H9 (cell line): ENCODE results near the gene MEGF10. TPM values are rescaled to one million over a fixed set of nuclear protein-coding genes. Genes with fewer than 3 reads are reported as not detected.

Source experiments
- DNase-seq: peaks from one replicate; pipeline ENCODE4 v3.0.0-alpha.2; 2017
- H2AFZ ChIP-seq: one replicate; pipeline ENCODE4 v1.6.1; 2013; ENCODE audit warnings: mild to moderate bottlenecking, low read length, control low read depth, moderate library complexity
- H2AK5ac ChIP-seq: 2 replicates; pipeline ENCODE4 v1.6.1; 2013; ENCODE audit warnings: low read length, control low read depth, mixed read lengths; ENCODE audit not compliant: insufficient read length
- H2BK120ac ChIP-seq: one replicate; pipeline ENCODE4 v1.6.1; 2013; ENCODE audit warnings: low read depth, mild to moderate bottlenecking, low read length, control low read depth, inconsistent platforms; ENCODE audit not compliant: poor library complexity, severe bottlenecking
- H2BK12ac ChIP-seq: 2 replicates; pipeline ENCODE4 v1.6.1; 2013; ENCODE audit warnings: low read length, control low read depth, mixed read lengths, low read depth; ENCODE audit not compliant: insufficient read length
- H2BK15ac ChIP-seq: 2 replicates; pipeline ENCODE4 v1.6.1; 2013; ENCODE audit warnings: low read depth, low read length, control low read depth
- H2BK20ac ChIP-seq: one replicate; pipeline ENCODE4 v1.6.1; 2013; ENCODE audit warnings: low read depth, mild to moderate bottlenecking, low read length, control low read depth, inconsistent platforms; ENCODE audit not compliant: poor library complexity, severe bottlenecking
- H2BK5ac ChIP-seq: 2 replicates; pipeline ENCODE4 v1.6.1; 2013; ENCODE audit warnings: low read length, control low read depth, mixed read lengths; ENCODE audit not compliant: insufficient read length
- H3K14ac ChIP-seq: 2 replicates; pipeline ENCODE4 v1.6.1; 2013; ENCODE audit warnings: low read length, control low read depth; ENCODE audit not compliant: insufficient read depth
- H3K18ac ChIP-seq: 2 replicates; pipeline ENCODE4 v1.6.1; 2013; ENCODE audit warnings: low read depth, mild to moderate bottlenecking, mixed read lengths, low read length, control low read depth; ENCODE audit not compliant: insufficient read length
- H3K23ac ChIP-seq: 2 replicates; pipeline ENCODE4 v1.6.1; 2013; ENCODE audit warnings: low read length, control low read depth, mixed read lengths, low read depth; ENCODE audit not compliant: insufficient read length
- H3K23me2 ChIP-seq: 2 replicates; pipeline ENCODE4 v1.6.1; 2013; ENCODE audit warnings: low read depth, mild to moderate bottlenecking, mixed read lengths, low read length, control low read depth; ENCODE audit not compliant: insufficient read length, poor library complexity, severe bottlenecking
- H3K27ac ChIP-seq: 2 replicates; pipeline ENCODE4 v1.5.1; 2013; ENCODE audit warnings: low read length, control low read depth, mixed read lengths, low read depth; ENCODE audit not compliant: insufficient read length
- H3K27me3 ChIP-seq: 2 replicates; pipeline ENCODE4 v1.6.1; 2013; ENCODE audit warnings: low read length, control low read depth, inconsistent platforms; ENCODE audit not compliant: insufficient read depth
- H3K4ac ChIP-seq: 2 replicates; pipeline ENCODE4 v1.6.1; 2013; ENCODE audit warnings: low read depth, mild to moderate bottlenecking, control low read depth, inconsistent platforms, low read length, moderate library complexity
- H3K4me1 ChIP-seq: 2 replicates; pipeline ENCODE4 v1.6.1; 2013; ENCODE audit warnings: low read length, control low read depth, inconsistent platforms; ENCODE audit not compliant: insufficient read depth
- H3K4me2 ChIP-seq: 2 replicates; pipeline ENCODE4 v1.6.1; 2013; ENCODE audit warnings: low read length, control low read depth, mixed read lengths; ENCODE audit not compliant: insufficient read length, insufficient read depth
- H3K56ac ChIP-seq: 2 replicates; pipeline ENCODE4 v1.6.1; 2013; ENCODE audit warnings: low read depth, mild to moderate bottlenecking, mixed read lengths, low read length, control low read depth; ENCODE audit not compliant: insufficient read length
- H3K79me1 ChIP-seq: 2 replicates; pipeline ENCODE4 v1.6.1; 2013; ENCODE audit warnings: low read depth, mild to moderate bottlenecking, moderate library complexity, low read length, control low read depth, inconsistent platforms; ENCODE audit not compliant: insufficient read depth, poor library complexity, severe bottlenecking
- H3K79me2 ChIP-seq: 2 replicates; pipeline ENCODE4 v1.6.1; 2013; ENCODE audit warnings: low read length, control low read depth, inconsistent platforms; ENCODE audit not compliant: insufficient read depth
- H3K9ac ChIP-seq: 2 replicates; pipeline ENCODE4 v1.6.1; 2013; ENCODE audit warnings: low read length, control low read depth, mixed read lengths; ENCODE audit not compliant: insufficient read length; ENCODE audit errors: extremely low read depth
- H3K9me3 ChIP-seq: one replicate; pipeline ENCODE4 v1.6.1; 2013; ENCODE audit warnings: low read depth, low read length, inconsistent platforms; ENCODE audit not compliant: control insufficient read depth
- H3T11ph ChIP-seq: one replicate; pipeline ENCODE4 v1.6.1; 2013; ENCODE audit warnings: mild to moderate bottlenecking, low read length, control low read depth, inconsistent platforms
- H4K20me1 ChIP-seq: one replicate; pipeline ENCODE4 v1.6.1; 2013; ENCODE audit not compliant: control insufficient read depth, insufficient read length, insufficient read depth
- H4K5ac ChIP-seq: 2 replicates; pipeline ENCODE4 v1.6.1; 2013; ENCODE audit warnings: low read depth, mild to moderate bottlenecking, mixed read lengths, low read length, control low read depth; ENCODE audit not compliant: insufficient read length
- H4K8ac ChIP-seq: replicated peaks from 2 replicates; pipeline ENCODE4 v1.6.1; 2013; ENCODE audit warnings: low read length, control low read depth, mixed read lengths, low read depth; ENCODE audit not compliant: insufficient read length
- H4K91ac ChIP-seq: 2 replicates; pipeline ENCODE4 v1.6.1; 2013; ENCODE audit warnings: low read depth, mild to moderate bottlenecking, moderate library complexity, mixed read lengths, low read length, control low read depth; ENCODE audit not compliant: insufficient read length
- H3K27ac Mint-ChIP-seq, 3 experiments: 2 replicates in 2 of 3; 3 replicates in 1 of 3; pipeline ENCODE4 v1.8.0; 2020 to 2021; ENCODE audit warnings: mixed read lengths in 3 of 3, mild to moderate bottlenecking in 1 of 3, moderate library complexity in 1 of 3
- H3K27me3 Mint-ChIP-seq: 2 replicates; pipeline ENCODE4 v1.8.0; 2021; ENCODE audit warnings: low read depth, mild to moderate bottlenecking, moderate library complexity, mixed read lengths
- H3K36me3 Mint-ChIP-seq, 3 experiments: 2 replicates in 2 of 3; 3 replicates in 1 of 3; pipeline ENCODE4 v1.8.0; 2020 to 2021; ENCODE audit warnings: low read depth in 3 of 3, mixed read lengths in 3 of 3; ENCODE audit not compliant: insufficient read depth in 1 of 3
- H3K4me1 Mint-ChIP-seq, 2 experiments: 2 replicates each; pipeline ENCODE4 v1.8.0; 2020; ENCODE audit warnings: mixed read lengths in 2 of 2
- H3K4me3 Mint-ChIP-seq, 2 experiments: 2 replicates in 1 of 2; 3 replicates in 1 of 2; pipeline ENCODE4 v1.8.0; 2020 to 2021; ENCODE audit warnings: mild to moderate bottlenecking in 2 of 2, mixed read lengths in 2 of 2, moderate library complexity in 1 of 2
- H3K9me3 Mint-ChIP-seq, 2 experiments: 2 replicates in 1 of 2; 3 replicates in 1 of 2; pipeline ENCODE4 v1.8.0; 2020; ENCODE audit warnings: mild to moderate bottlenecking in 2 of 2, mixed read lengths in 2 of 2, moderate library complexity in 1 of 2
- CTCF ChIP-seq: fragments of 200-600 bp; sonication (generic); conservative IDR thresholded peaks from 3 replicates; pipeline ENCODE4 v1.8.0; 2021; ENCODE audit warnings: antibody characterized with exemption, mild to moderate bottlenecking
- WGBS: extraction: QIAGEN DNeasy Blood & Tissue Kit; methylation state at CpG from one replicate; pipeline ENCODE4 v1.1.7; 2013; ENCODE audit warnings: missing lambda C conversion rate, low lambda C conversion rate, mixed read lengths; ENCODE audit not compliant: insufficient read length; ENCODE audit errors: extremely low coverage; 5-methylcytosine and 5-hydroxymethylcytosine counted together
- total RNA-seq: library from RNA; stranded (reverse); gene quantifications from 2 replicates; pipeline ENCODE4 v1.2.1, GENCODE V29; 2021

MEGF10 gene
- total RNA-seq, 1 experiment from 2014 or later: 36.5 TPM

GRCh38 chr5:127344931-127345330, 54.3 kb downstream of the MEGF10 start:
- Mint-ChIP-seq H3K36me3 (peaks cover 16 to 46% (median 42%) of the 10 kb centered on the region in 3 experiments), H3K4me1 (peaks cover 18 to 21% of the 10 kb centered on the region in 2 experiments), H3K27ac (peak overlapping the region in 2 of 3 experiments; percentile 58 to 84; a peak in 3 of 7 replicates), H3K27me3 (no peaks in the 10 kb centered on the region), H3K4me3 (no peak overlapping the region), H3K9me3 (no peaks in the 10 kb centered on the region; a peak in 1 of 5 replicates)
- no peak overlapping the region for H3K9ac ChIP-seq
- no peaks in the 10 kb centered on the region for H3K9me3 ChIP-seq
- H3K4me2 ChIP-seq: no peak overlapping the region
- H3K79me2 ChIP-seq: no peaks in the 10 kb centered on the region
- TF ChIP-seq CTCF: no peak
- no peaks in the 10 kb centered on the region for H3K79me1 ChIP-seq
- H2AFZ ChIP-seq: no peak overlapping the region
- no peak overlapping the region for H2BK12ac ChIP-seq
- H4K91ac ChIP-seq: no peak overlapping the region
- H3K4me1 ChIP-seq: peaks cover 2% of the 10 kb centered on the region; the same call in 1 of the 2 replicates
- no peak for DNase-seq
- H2BK120ac ChIP-seq: no peak overlapping the region
- no peak overlapping the region for H2BK20ac ChIP-seq
- no peaks in the 10 kb centered on the region for H3K23me2 ChIP-seq
- no peak overlapping the region for H2BK5ac ChIP-seq
- H3K18ac ChIP-seq: no peak overlapping the region
- H3K23ac ChIP-seq: no peak overlapping the region
- H3K56ac ChIP-seq: no peak overlapping the region
- H4K5ac ChIP-seq: no peak overlapping the region
- no peak overlapping the region for H2AK5ac ChIP-seq
- H2BK15ac ChIP-seq: no peak overlapping the region
- H3K27me3 ChIP-seq: no peaks in the 10 kb centered on the region
- no CpG with 5 or more reads among the region's 3 CpGs for WGBS
- H4K8ac ChIP-seq: no peak overlapping the region
- H3K27ac ChIP-seq: no peak overlapping the region
- H3K14ac ChIP-seq: no peak overlapping the region
- no peak overlapping the region for H3T11ph ChIP-seq
- H3K4ac ChIP-seq: no peak overlapping the region
- H4K20me1 ChIP-seq: no peaks in the 10 kb centered on the region
